ENCODE results near the gene HUS1. TPM values are rescaled to one million over a fixed set of nuclear protein-coding genes. Genes with fewer than 3 reads are reported as not detected.
A peak's percentile ranks its signal among the peaks of the same experiment; 100 is the strongest.

HUS1 gene
- total RNA-seq, 1 donor from 2014 or later, result 21.1 TPM

GRCh38 chr7:47978790-47979144 is 648 bp downstream of the HUS1 start:
- no peak for DNase-seq

- DNase-seq, result no peak
These were observed 5.7 kb downstream of the HUS1 start for GRCh38 chr7:47973739-47974138.

- no peak for DNase-seq
These were observed 8.7 kb downstream of the HUS1 start for GRCh38 chr7:47970761-47971160.

GRCh38 chr7:47968847-47969774 is 10.3 kb downstream of the HUS1 start:
- no peak for DNase-seq

- DNase-seq, result no peak
These were observed 11.7 kb downstream of the HUS1 start for GRCh38 chr7:47967708-47968107.

GRCh38 chr7:47967123-47967522 is 12.3 kb downstream of the HUS1 start:
- no peak for DNase-seq

- DNase-seq, result no peak
These were observed 14.0 kb downstream of the HUS1 start for GRCh38 chr7:47965456-47965855.

GRCh38 chr7:47962262-47962661 is 17.2 kb downstream of the HUS1 start:
- DNase-seq, result no peak

GRCh38 chr7:47957156-47957555 is 22.3 kb downstream of the HUS1 start:
- no peak for DNase-seq

GRCh38 chr7:47956220-47956619 is 23.2 kb downstream of the HUS1 start:
- DNase-seq, result no peak

- no peak for DNase-seq
These were observed 25.0 kb downstream of the HUS1 start for GRCh38 chr7:47954231-47954911.

GRCh38 chr7:47953822-47954221 is 25.6 kb downstream of the HUS1 start:
- no peak for DNase-seq

GRCh38 chr7:47952224-47952623 is 27.2 kb downstream of the HUS1 start:
- no peak for DNase-seq

GRCh38 chr7:47951374-47951773 is 28.0 kb downstream of the HUS1 start:
- no peak for DNase-seq

GRCh38 chr7:47950714-47951113 is 28.7 kb downstream of the HUS1 start:
- no peak for DNase-seq

- no peak for DNase-seq
These were observed 29.7 kb downstream of the HUS1 start for GRCh38 chr7:47949703-47950102.

GRCh38 chr7:47948141-47948790 is 31.1 kb downstream of the HUS1 start, which contains the start of gene PKD1L1:
Gene PKD1L1, minus strand, starts transcription at chr7:47948466. Its CDS starts 26 bp downstream, at chr7:47948440.
- DNase-seq, result no peak

GRCh38 chr7:47947355-47947749 is 32.1 kb downstream of the HUS1 start:
- DNase-seq, result no peak

GRCh38 chr7:47946581-47947354 is 32.6 kb downstream of the HUS1 start:
- DNase-seq, result no peak

- peak; percentile 24 for DNase-seq
These were observed 34.0 kb downstream of the HUS1 start for GRCh38 chr7:47945261-47946015.

- no peak for DNase-seq
These were observed 34.7 kb downstream of the HUS1 start for GRCh38 chr7:47944536-47945260.

Measured in occipital lobe (tissue), 2 donors.